Spinal cord (tissue), 10 donors: ENCODE data around the gene DUS3L. TPM values are rescaled to one million over a fixed set of nuclear protein-coding genes. Genes with fewer than 3 reads are reported as not detected.
A peak's percentile ranks its signal among the peaks of the same experiment; 100 is the strongest.

Experiments used
- DNase-seq, 6 donors: peaks; one replicate each; pipeline versions ENCODE4 v3.0.0 to v3.0.0-alpha.2; 2013 to 2015; ENCODE audit warnings: low spot score in 6 of 6, low read depth in 4 of 6
- H3K27ac ChIP-seq: one replicate; pipeline ENCODE4 v1.5.1; 2013; ENCODE audit warnings: low read depth, low read length, control low read depth
- H3K27me3 ChIP-seq: one replicate; pipeline ENCODE4 v1.6.1; 2013; ENCODE audit warnings: low read length; ENCODE audit not compliant: control insufficient read depth, insufficient read depth
- H3K36me3 ChIP-seq: one replicate; pipeline ENCODE4 v1.6.1; 2013; ENCODE audit warnings: low read length; ENCODE audit not compliant: control insufficient read depth, insufficient read depth
- H3K4me1 ChIP-seq: one replicate; pipeline ENCODE4 v1.6.1; 2013; ENCODE audit warnings: low read length; ENCODE audit not compliant: control insufficient read depth, insufficient read depth
- H3K4me3 ChIP-seq: one replicate; pipeline ENCODE4 v1.5.1; 2013; ENCODE audit warnings: low read depth, low read length, control low read depth
- H3K9me3 ChIP-seq: one replicate; pipeline ENCODE4 v1.6.1; 2013; ENCODE audit warnings: low read length; ENCODE audit not compliant: control insufficient read depth, insufficient read depth
- WGBS: methylation state at CpG from one replicate; pipeline ENCODE4 v1.1.5; 2013; ENCODE audit warnings: missing lambda C conversion rate; ENCODE audit not compliant: insufficient coverage; 5-methylcytosine and 5-hydroxymethylcytosine counted together
- polyA plus RNA-seq, 2 donors: library from polyadenylated mRNA; unstranded; fragments of 120-200 nt; gene quantifications; one replicate each; pipeline ENCODE4 v1.2.1, GENCODE V29; 2013; ENCODE audit not compliant: insufficient read length in 2 of 2
- total RNA-seq, 2 donors: library from RNA; depleted of rRNA in 1 of 2; stranded (reverse); fragments of 120-200 nt in 1 of 2; fragments of >200 nt in 1 of 2; gene quantifications; one replicate each; pipeline versions ENCODE4 v1.2.3 to v1.2.4, GENCODE V29; 2013 to 2014
- donor health status: healthy.

DUS3L gene
- total and polyA plus RNA-seq, 4 donors, result 9.5 to 31.0 (median 22.2) TPM

GRCh38 chr19:5809053-5809452 lies 18.1 kb upstream of the DUS3L start:
- peaks cover 15% of the 10 kb centered on the region for H3K4me1 ChIP-seq
- 88% methylated on average over 9 of the region's 9 CpGs for WGBS
- H3K27me3 ChIP-seq, result peaks cover 21% of the 10 kb centered on the region
- H3K9me3 ChIP-seq, result no peaks in the 10 kb centered on the region
- DNase-seq, result no peak
- no peak overlapping the region for H3K27ac ChIP-seq
- no peak overlapping the region for H3K4me3 ChIP-seq
- no peaks in the 10 kb centered on the region for H3K36me3 ChIP-seq

GRCh38 chr19:5808120-5808816 lies 17.3 kb upstream of the DUS3L start:
- 82% methylated on average over 20 of the region's 21 CpGs for WGBS
- no peak overlapping the region for H3K27ac ChIP-seq
- no peak for DNase-seq
- H3K9me3 ChIP-seq, result no peaks in the 10 kb centered on the region
- H3K4me1 ChIP-seq, result peaks cover 22% of the 10 kb centered on the region
- H3K4me3 ChIP-seq, result no peak overlapping the region
- peaks cover 29% of the 10 kb centered on the region for H3K27me3 ChIP-seq
- no peaks in the 10 kb centered on the region for H3K36me3 ChIP-seq

GRCh38 chr19:5806905-5807304 lies 15.9 kb upstream of the DUS3L start:
- Histone ChIP-seq H3K4me1 (peaks cover 30% of the 10 kb centered on the region), H3K36me3 (no peaks in the 10 kb centered on the region), H3K9me3 (no peaks in the 10 kb centered on the region), H3K27ac (no peak overlapping the region), H3K4me3 (no peak overlapping the region), H3K27me3 (peaks cover 37% of the 10 kb centered on the region)
- no peak for DNase-seq
- WGBS, result 90% methylated on average over 5 of the region's 5 CpGs

- 25% methylated on average over 4 of the region's 6 CpGs for WGBS
- no peaks in the 10 kb centered on the region for H3K9me3 ChIP-seq
- H3K4me1 ChIP-seq, result peaks cover 32% of the 10 kb centered on the region
- no peak overlapping the region for H3K27ac ChIP-seq
- peaks cover 37% of the 10 kb centered on the region for H3K27me3 ChIP-seq
- DNase-seq, result no peak
- no peak overlapping the region for H3K4me3 ChIP-seq
- no peaks in the 10 kb centered on the region for H3K36me3 ChIP-seq
These were observed 15.1 kb upstream of the DUS3L start for GRCh38 chr19:5806133-5806489.

GRCh38 chr19:5805462-5806132 lies 14.6 kb upstream of the DUS3L start:
- Histone ChIP-seq H3K9me3 (no peaks in the 10 kb centered on the region), H3K27me3 (peaks cover 37% of the 10 kb centered on the region), H3K4me1 (peaks cover 32% of the 10 kb centered on the region), H3K27ac (no peak overlapping the region), H3K36me3 (no peaks in the 10 kb centered on the region), H3K4me3 (no peak overlapping the region)
- DNase-seq, result peak in 2 of 6 donors; percentile 50 to 67
- under 1% methylated on average over 46 of the region's 46 CpGs for WGBS

- Histone ChIP-seq H3K27me3 (peaks cover 37% of the 10 kb centered on the region), H3K4me3 (no peak within 1 kb of the TSS), H3K27ac (no peak within 1 kb of the TSS), H3K4me1 (peaks cover 33% of the 10 kb centered on the region), H3K36me3 (no peaks in the 10 kb centered on the region), H3K9me3 (no peaks in the 10 kb centered on the region)
- under 1% methylated on average over 105 of the region's 107 CpGs for WGBS
- no peak for DNase-seq
These were observed 13.8 kb upstream of the DUS3L start, which contains the start of gene NRTN for GRCh38 chr19:5804516-5805461. Gene NRTN, plus strand, starts transcription at chr19:5805067. Its CDS starts 19,099 bp downstream, at chr19:5824166.

- H3K27ac ChIP-seq, result no peak overlapping the region
- peaks cover 37% of the 10 kb centered on the region for H3K27me3 ChIP-seq
- H3K36me3 ChIP-seq, result no peaks in the 10 kb centered on the region
- H3K4me3 ChIP-seq, result peak overlapping the region; percentile 21
- H3K9me3 ChIP-seq, result no peaks in the 10 kb centered on the region
- peak in 3 of 6 donors; percentile 56 to 87 (median 71) for DNase-seq
- peaks cover 41% of the 10 kb centered on the region for H3K4me1 ChIP-seq
- WGBS, result under 1% methylated on average over 52 of the region's 54 CpGs
These were observed 13.0 kb upstream of the DUS3L start for GRCh38 chr19:5803752-5804515.

- Histone ChIP-seq H3K27ac (no peak overlapping the region), H3K9me3 (no peaks in the 10 kb centered on the region), H3K27me3 (peaks cover 37% of the 10 kb centered on the region), H3K4me3 (peak overlapping the region; percentile 21), H3K36me3 (no peaks in the 10 kb centered on the region), H3K4me1 (peaks cover 41% of the 10 kb centered on the region)
- WGBS, result 4% methylated on average over 7 of the region's 8 CpGs
- no peak for DNase-seq
These were observed 12.4 kb upstream of the DUS3L start for GRCh38 chr19:5803441-5803751.
